Thoracic aorta (tissue), 2 donors: Measurements from ENCODE around the gene CARD9. TPM values are rescaled to one million over a fixed set of nuclear protein-coding genes. Genes with fewer than 3 reads are reported as not detected.

Experiments used
- ATAC-seq: fragments of 150-250 bp; one replicate; pipeline ENCODE4 v1.8.0; 2017; ENCODE audit warnings: low read depth; ENCODE audit not compliant: insufficient number of reproducible peaks, low FRiP score
- DNase-seq: peaks from one replicate; pipeline ENCODE4 v3.0.0-alpha.2; 2020; ENCODE audit warnings: low spot score
- H3K27ac ChIP-seq, 2 donors: fragments of 200-600 bp; sonication (generic); 1 replicate in 1 of 2; 2 replicates in 1 of 2; pipeline ENCODE4 v1.5.1; 2016; ENCODE audit warnings: mild to moderate bottlenecking in 2 of 2, moderate library complexity in 2 of 2
- H3K27me3 ChIP-seq: fragments of 200-600 bp; sonication (generic); replicated peaks from 2 replicates; pipeline ENCODE4 v1.6.0; 2016; ENCODE audit warnings: mild to moderate bottlenecking; ENCODE audit not compliant: insufficient read depth
- H3K36me3 ChIP-seq: fragments of 200-600 bp; sonication (generic); one replicate; pipeline ENCODE4 v1.5.1; 2016
- H3K4me1 ChIP-seq, 2 donors: fragments of 200-600 bp; sonication (generic); 1 replicate in 1 of 2; 2 replicates in 1 of 2; pipeline versions ENCODE4 v1.5.1 to v1.6.0; 2016; ENCODE audit warnings: low read depth in 2 of 2, mild to moderate bottlenecking in 1 of 2; ENCODE audit not compliant: control insufficient read depth in 1 of 2
- H3K4me3 ChIP-seq: fragments of 200-600 bp; sonication (generic); 2 replicates; pipeline ENCODE4 v1.5.1; 2016; ENCODE audit warnings: mild to moderate bottlenecking
- H3K9me3 ChIP-seq: fragments of 200-600 bp; sonication (generic); 2 replicates; pipeline ENCODE4 v1.5.1; 2016
- total RNA-seq, 2 donors: library from RNA; depleted of rRNA; stranded (reverse); fragments of >200 nt; gene quantifications; one replicate each; pipeline versions ENCODE4 v1.1.0 to v1.2.3, GENCODE V29; 2016
- TF ChIP-seq, protein P1 (sequence below): fragments of 200-600 bp; sonication (generic); IDR thresholded peaks from one replicate; pipeline ENCODE4 v1.5.1; 2019; ENCODE audit warnings: antibody characterized with exemption

Gene CARD9
- total RNA-seq, 2 donors from 2014 or later = 1.4 to 6.6 TPM

DNA sequence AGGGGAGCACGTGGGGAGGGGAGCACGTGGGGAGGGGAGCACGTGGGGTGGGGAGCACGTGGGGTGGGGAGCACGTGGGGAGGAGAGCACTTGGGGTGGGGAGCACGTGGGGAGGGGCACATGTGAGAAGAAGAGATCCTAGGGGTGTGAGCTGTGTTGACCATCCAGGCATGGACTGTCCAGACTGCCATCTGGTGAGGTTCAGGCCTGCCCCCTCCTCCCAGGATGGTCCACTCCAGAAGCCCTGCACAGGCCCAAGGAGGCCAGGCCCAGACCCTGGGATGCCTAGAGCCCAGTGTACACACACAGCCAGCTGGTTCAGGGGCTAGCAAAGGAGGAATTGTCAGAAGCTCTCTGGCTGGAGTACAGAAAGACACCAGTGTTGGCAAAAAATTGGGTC is 24.2 kb upstream of the CARD9 start:
- ATAC-seq = no peak

GRCh38 chr9:136396219-136396515 is 22.7 kb upstream of the CARD9 start:
- DNase-seq = no peak
- TF ChIP-seq, protein P1, sequence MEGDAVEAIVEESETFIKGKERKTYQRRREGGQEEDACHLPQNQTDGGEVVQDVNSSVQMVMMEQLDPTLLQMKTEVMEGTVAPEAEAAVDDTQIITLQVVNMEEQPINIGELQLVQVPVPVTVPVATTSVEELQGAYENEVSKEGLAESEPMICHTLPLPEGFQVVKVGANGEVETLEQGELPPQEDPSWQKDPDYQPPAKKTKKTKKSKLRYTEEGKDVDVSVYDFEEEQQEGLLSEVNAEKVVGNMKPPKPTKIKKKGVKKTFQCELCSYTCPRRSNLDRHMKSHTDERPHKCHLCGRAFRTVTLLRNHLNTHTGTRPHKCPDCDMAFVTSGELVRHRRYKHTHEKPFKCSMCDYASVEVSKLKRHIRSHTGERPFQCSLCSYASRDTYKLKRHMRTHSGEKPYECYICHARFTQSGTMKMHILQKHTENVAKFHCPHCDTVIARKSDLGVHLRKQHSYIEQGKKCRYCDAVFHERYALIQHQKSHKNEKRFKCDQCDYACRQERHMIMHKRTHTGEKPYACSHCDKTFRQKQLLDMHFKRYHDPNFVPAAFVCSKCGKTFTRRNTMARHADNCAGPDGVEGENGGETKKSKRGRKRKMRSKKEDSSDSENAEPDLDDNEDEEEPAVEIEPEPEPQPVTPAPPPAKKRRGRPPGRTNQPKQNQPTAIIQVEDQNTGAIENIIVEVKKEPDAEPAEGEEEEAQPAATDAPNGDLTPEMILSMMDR = no peak
- H3K36me3 ChIP-seq = peaks cover 46% of the 10 kb centered on the region
- no peak for ATAC-seq
- H3K9me3 ChIP-seq = no peaks in the 10 kb centered on the region
- no peaks in the 10 kb centered on the region for H3K27me3 ChIP-seq
- peaks cover 13 to 22% of the 10 kb centered on the region in 2 donors for H3K4me1 ChIP-seq
- H3K4me3 ChIP-seq = no peak overlapping the region
- no peak overlapping the region for H3K27ac ChIP-seq

More for the DNA sequence above, 24.2 kb upstream of the CARD9 start:
- Histone ChIP-seq H3K27me3 (no peaks in the 10 kb centered on the region), H3K36me3 (peaks cover 36% of the 10 kb centered on the region), H3K4me3 (no peak overlapping the region), H3K27ac (no peak overlapping the region), H3K9me3 (no peaks in the 10 kb centered on the region), H3K4me1 (peaks cover 13 to 22% of the 10 kb centered on the region in 2 donors)
- DNase-seq = no peak
- TF ChIP-seq, protein P1 = no peak

GRCh38 chr9:136395345-136396218 is 22.1 kb upstream of the CARD9 start:
- H3K9me3 ChIP-seq = no peaks in the 10 kb centered on the region
- H3K4me3 ChIP-seq = no peak overlapping the region
- peaks cover 46% of the 10 kb centered on the region for H3K36me3 ChIP-seq
- no peaks in the 10 kb centered on the region for H3K27me3 ChIP-seq
- ATAC-seq (no peak), DNase-seq (no peak)
- peaks cover 12 to 19% of the 10 kb centered on the region in 2 donors for H3K4me1 ChIP-seq
- TF ChIP-seq, protein P1 = no peak
- H3K27ac ChIP-seq = no peak overlapping the region

- Histone ChIP-seq H3K4me3 (no peak overlapping the region), H3K27me3 (no peaks in the 10 kb centered on the region), H3K9me3 (no peaks in the 10 kb centered on the region), H3K27ac (no peak overlapping the region), H3K36me3 (peaks cover 46% of the 10 kb centered on the region), H3K4me1 (peaks cover 10 to 14% of the 10 kb centered on the region in 2 donors)
- TF ChIP-seq, protein P1 = no peak
- no peak for DNase-seq
- no peak for ATAC-seq
Observed at GRCh38 chr9:136395020-136395340, 21.5 kb upstream of the CARD9 start.

DNA sequence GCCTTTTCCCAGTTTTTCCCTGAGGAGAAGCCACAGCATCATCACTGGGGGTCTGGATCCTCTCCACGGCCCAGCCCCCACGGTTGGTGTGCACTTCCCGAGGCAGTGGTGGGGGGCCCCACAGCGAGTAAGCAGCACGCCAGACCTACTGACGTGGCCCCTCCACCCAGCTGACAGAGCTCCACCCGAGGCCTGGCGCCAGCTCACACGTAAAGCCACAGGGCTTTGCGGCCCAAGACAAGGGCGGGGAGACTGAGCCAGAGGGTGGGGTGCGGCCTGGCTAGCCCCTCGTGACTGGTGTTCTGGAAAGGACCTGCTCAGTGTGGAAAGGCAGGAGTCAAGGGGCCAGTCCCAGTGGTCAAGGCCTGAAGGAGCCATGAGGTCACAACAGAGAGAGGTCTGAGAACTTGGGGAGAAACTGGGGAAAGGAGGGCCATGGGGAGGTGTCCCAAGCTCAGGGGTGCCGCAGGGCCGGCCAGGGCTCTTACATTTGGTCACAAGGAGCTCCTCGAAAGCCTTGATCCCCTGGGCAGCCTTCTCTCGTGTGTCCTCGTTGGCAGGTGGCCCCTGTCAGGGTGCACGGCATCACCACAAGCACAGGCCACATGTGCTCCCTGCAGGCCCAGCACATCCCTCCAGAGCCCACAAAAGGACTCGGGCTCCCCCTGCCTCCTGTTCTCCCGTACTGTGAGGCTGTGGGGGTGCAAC is 21.0 kb upstream of the CARD9 start:
- Histone ChIP-seq H3K27me3 (no peaks in the 10 kb centered on the region), H3K27ac (no peak overlapping the region), H3K9me3 (no peaks in the 10 kb centered on the region), H3K36me3 (peaks cover 47% of the 10 kb centered on the region), H3K4me3 (no peak overlapping the region), H3K4me1 (peaks cover 10 to 11% of the 10 kb centered on the region in 2 donors)
- TF ChIP-seq, protein P1 = no peak
- DNase-seq (no peak), ATAC-seq (no peak)
